Nephron (organoid): Measurements from ENCODE around the gene ARHGAP6.
A peak's percentile ranks its signal among the peaks of the same experiment; 100 is the strongest.

Experiments
- H3K27ac Mint-ChIP-seq, 3 experiments: 2 replicates each; pipeline ENCODE4 v1.8.0; 2020; ENCODE audit warnings: mixed read lengths in 3 of 3, mild to moderate bottlenecking in 2 of 3, moderate library complexity in 1 of 3
- H3K27me3 Mint-ChIP-seq: 2 replicates; pipeline ENCODE4 v1.8.0; 2021; ENCODE audit warnings: low read depth, mild to moderate bottlenecking, moderate library complexity, mixed read lengths
- H3K36me3 Mint-ChIP-seq: 2 replicates; pipeline ENCODE4 v1.8.0; 2020; ENCODE audit warnings: low read depth, mixed read lengths
- H3K4me1 Mint-ChIP-seq: 2 replicates; pipeline ENCODE4 v1.8.0; 2020; ENCODE audit warnings: mixed read lengths
- H3K4me3 Mint-ChIP-seq, 3 experiments: 2 replicates each; pipeline ENCODE4 v1.8.0; 2020; ENCODE audit warnings: mild to moderate bottlenecking in 3 of 3, mixed read lengths in 3 of 3, moderate library complexity in 2 of 3
- H3K9me3 Mint-ChIP-seq: 2 replicates; pipeline ENCODE4 v1.8.0; 2020; ENCODE audit warnings: mixed read lengths
- CTCF ChIP-seq, 3 experiments: fragments of 200-600 bp; sonication (generic); IDR thresholded peaks; one replicate each; pipeline ENCODE4 v1.5.0; 2021; ENCODE audit warnings: antibody characterized with exemption in 3 of 3; ENCODE audit not compliant: unreplicated experiment in 3 of 3

The ARHGAP6 gene

GRCh38 chrX:11537141-11537540, 128.6 kb downstream of the ARHGAP6 start:
- H3K27ac Mint-ChIP-seq, result no peak overlapping the region
- H3K36me3 Mint-ChIP-seq, result no peaks in the 10 kb centered on the region
- H3K4me1 Mint-ChIP-seq, result peaks cover 25% of the 10 kb centered on the region
- TF ChIP-seq CTCF (IDR thresholded peaks at IDR 0.05; ENCODE audit: unreplicated experiment in 3 of 3), result no peak
- H3K27me3 Mint-ChIP-seq, result no peaks in the 10 kb centered on the region
- H3K9me3 Mint-ChIP-seq, result no peaks in the 10 kb centered on the region
- no peak overlapping the region for H3K4me3 Mint-ChIP-seq

- Mint-ChIP-seq H3K36me3 (no peaks in the 10 kb centered on the region), H3K27ac (no peak overlapping the region), H3K4me3 (no peak overlapping the region), H3K9me3 (no peaks in the 10 kb centered on the region), H3K4me1 (peaks cover 16% of the 10 kb centered on the region), H3K27me3 (no peaks in the 10 kb centered on the region)
- TF ChIP-seq CTCF (IDR thresholded peaks at IDR 0.05; ENCODE audit: unreplicated experiment in 3 of 3), result no peak
These were observed 130.4 kb downstream of the ARHGAP6 start for GRCh38 chrX:11535156-11535919.

GRCh38 chrX:11533199-11533651, 132.5 kb downstream of the ARHGAP6 start:
- no peak overlapping the region for H3K27ac Mint-ChIP-seq
- H3K27me3 Mint-ChIP-seq, result no peaks in the 10 kb centered on the region
- peak; percentile 65 to 97 (median 77) for TF ChIP-seq CTCF (IDR thresholded peaks at IDR 0.05; ENCODE audit: unreplicated experiment in 3 of 3)
- no peaks in the 10 kb centered on the region for H3K36me3 Mint-ChIP-seq
- no peaks in the 10 kb centered on the region for H3K9me3 Mint-ChIP-seq
- H3K4me1 Mint-ChIP-seq, result peaks cover 16% of the 10 kb centered on the region
- no peak overlapping the region for H3K4me3 Mint-ChIP-seq

- H3K27me3 Mint-ChIP-seq, result no peaks in the 10 kb centered on the region
These were observed 133.2 kb downstream of the ARHGAP6 start for GRCh38 chrX:11532291-11533078.

GRCh38 chrX:11531226-11531625, 134.5 kb downstream of the ARHGAP6 start:
- Mint-ChIP-seq H3K4me3 (no peak overlapping the region), H3K36me3 (no peaks in the 10 kb centered on the region), H3K27me3 (no peaks in the 10 kb centered on the region), H3K4me1 (peaks cover 10% of the 10 kb centered on the region), H3K27ac (peak overlapping the region in 1 of 3 experiments; percentile 3), H3K9me3 (no peaks in the 10 kb centered on the region)
- TF ChIP-seq CTCF (IDR thresholded peaks at IDR 0.05; ENCODE audit: unreplicated experiment in 3 of 3), result peak; percentile 34 to 48 (median 42)

More at GRCh38 chrX:11532291-11533078, 133.2 kb downstream of the ARHGAP6 start:
- no peaks in the 10 kb centered on the region for H3K36me3 Mint-ChIP-seq
- H3K27ac Mint-ChIP-seq, result peak overlapping the region in 1 of 3 experiments; percentile 9
- H3K9me3 Mint-ChIP-seq, result no peaks in the 10 kb centered on the region
- H3K4me1 Mint-ChIP-seq, result peaks cover 16% of the 10 kb centered on the region
- TF ChIP-seq CTCF (IDR thresholded peaks at IDR 0.05; ENCODE audit: unreplicated experiment in 3 of 3), result no peak
- no peak overlapping the region for H3K4me3 Mint-ChIP-seq
